ENCODE results near the gene BSN.

Gene BSN

DNA sequence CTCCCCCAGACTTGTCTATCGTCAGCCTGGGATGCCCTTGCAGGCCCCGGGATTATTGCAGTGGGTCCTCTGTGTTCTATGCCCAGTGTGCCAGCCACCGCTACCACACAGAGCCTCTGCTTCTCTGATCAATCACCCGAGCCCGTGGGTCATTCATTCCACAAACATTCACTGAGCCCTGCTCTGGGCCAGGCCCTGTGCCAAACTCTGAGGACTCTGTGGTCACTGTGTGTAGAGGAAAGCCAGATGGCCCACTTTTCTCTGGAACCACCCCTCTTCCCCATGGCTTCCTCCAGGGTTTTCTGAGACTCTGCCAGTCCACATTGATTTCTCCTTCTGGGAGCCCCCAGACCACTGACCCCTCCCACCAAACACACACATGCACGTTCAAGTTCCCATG lies 55.5 kb downstream of the BSN start:
- Histone ChIP-seq H3K4me1 (ENCODE audit: control extremely low read depth in 1 of 4, control insufficient read depth in 4 of 4, insufficient read depth in 4 of 4, low read length in 3 of 4) (peaks cover 0 to 3% (median 0%) of the 10 kb centered on the region in 4 experiments), H3K9me3 (ENCODE audit: control extremely low read depth in 1 of 5, control insufficient read depth in 4 of 5, insufficient read depth in 2 of 5, low read depth in 1 of 5, low read length in 4 of 5) (peaks cover 0 to 4% (median 2%) of the 10 kb centered on the region in 5 experiments), H3K36me3 (ENCODE audit: control insufficient read depth in 4 of 4, insufficient read depth in 4 of 4, low read length in 3 of 4) (no peaks in the 10 kb centered on the region), H3K27ac (ENCODE audit: insufficient read depth in 1 of 2, low read depth in 1 of 2, low read length in 2 of 2, poor library complexity in 1 of 2, severe bottlenecking in 2 of 2) (no peak overlapping the region), H3K27me3 (replicated peaks in 2 of 5; ENCODE audit: control insufficient read depth in 4 of 5, insufficient read depth in 5 of 5, low read length in 4 of 5) (no peaks in the 10 kb centered on the region), H3K4me3 (ENCODE audit: control insufficient read depth in 1 of 7, extremely low read depth in 1 of 7, insufficient read depth in 4 of 7, low read depth in 2 of 7, low read length in 6 of 7) (no peak overlapping the region)
- POLR2A ChIA-PET = no interaction called here
- no peak for DNase-seq
- 93% methylated on average over 3 of the region's 6 CpGs for WGBS (ENCODE audit: insufficient coverage)
- CTCF ChIA-PET = no interaction called here

DNA sequence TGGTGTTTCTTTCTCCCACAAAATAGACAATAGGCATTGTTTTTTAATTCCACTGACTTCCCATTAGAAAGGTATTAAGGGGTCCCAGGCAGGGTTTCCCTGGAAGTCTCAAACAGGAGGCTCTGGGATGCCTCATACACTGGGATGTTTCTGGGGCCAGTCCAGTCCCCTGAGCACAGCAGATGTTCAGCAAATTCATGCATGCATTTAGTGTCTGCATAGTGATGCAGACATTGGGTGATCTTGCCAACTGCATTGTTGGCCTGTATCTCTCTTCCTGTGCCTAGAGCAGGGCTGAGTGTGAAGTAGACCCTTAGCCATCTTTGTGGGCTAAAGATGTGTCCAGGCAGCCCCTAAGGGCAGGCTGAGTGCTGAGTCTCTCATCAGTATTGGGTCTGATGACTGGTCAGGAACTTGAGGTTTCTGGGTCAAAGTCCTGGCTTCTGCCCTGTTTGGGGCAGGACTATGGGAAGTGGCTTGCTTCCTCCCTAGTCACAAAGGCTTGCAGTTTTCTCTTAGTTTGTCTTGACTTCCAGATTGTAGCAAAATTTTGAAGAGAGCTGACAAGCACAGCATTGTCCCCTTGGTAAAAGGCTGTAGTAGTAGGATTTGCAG lies 56.5 kb downstream of the BSN start:
- ChIA-PET CTCF (interaction anchor here (1.6 kb wide), 1 partner anchor 71 kb away, joined by 5 read pairs; no protein-coding TSS in a partner anchor), POLR2A (no interaction called here)
- H3K4me3 ChIP-seq (ENCODE audit: control insufficient read depth in 1 of 7, extremely low read depth in 1 of 7, insufficient read depth in 4 of 7, low read depth in 2 of 7, low read length in 6 of 7) = no peak overlapping the region
- no peaks in the 10 kb centered on the region for H3K36me3 ChIP-seq (ENCODE audit: control insufficient read depth in 4 of 4, insufficient read depth in 4 of 4, low read length in 3 of 4)
- peaks cover 0 to 4% (median 2%) of the 10 kb centered on the region in 5 experiments for H3K9me3 ChIP-seq (ENCODE audit: control extremely low read depth in 1 of 5, control insufficient read depth in 4 of 5, insufficient read depth in 2 of 5, low read depth in 1 of 5, low read length in 4 of 5)
- no peak overlapping the region for H3K27ac ChIP-seq (ENCODE audit: insufficient read depth in 1 of 2, low read depth in 1 of 2, low read length in 2 of 2, poor library complexity in 1 of 2, severe bottlenecking in 2 of 2)
- H3K27me3 ChIP-seq (replicated peaks in 2 of 5; ENCODE audit: control insufficient read depth in 4 of 5, insufficient read depth in 5 of 5, low read length in 4 of 5) = no peaks in the 10 kb centered on the region
- H3K4me1 ChIP-seq (ENCODE audit: control extremely low read depth in 1 of 4, control insufficient read depth in 4 of 4, insufficient read depth in 4 of 4, low read length in 3 of 4) = peaks cover 0 to 3% (median 0%) of the 10 kb centered on the region in 4 experiments
- DNase-seq = no peak

DNA sequence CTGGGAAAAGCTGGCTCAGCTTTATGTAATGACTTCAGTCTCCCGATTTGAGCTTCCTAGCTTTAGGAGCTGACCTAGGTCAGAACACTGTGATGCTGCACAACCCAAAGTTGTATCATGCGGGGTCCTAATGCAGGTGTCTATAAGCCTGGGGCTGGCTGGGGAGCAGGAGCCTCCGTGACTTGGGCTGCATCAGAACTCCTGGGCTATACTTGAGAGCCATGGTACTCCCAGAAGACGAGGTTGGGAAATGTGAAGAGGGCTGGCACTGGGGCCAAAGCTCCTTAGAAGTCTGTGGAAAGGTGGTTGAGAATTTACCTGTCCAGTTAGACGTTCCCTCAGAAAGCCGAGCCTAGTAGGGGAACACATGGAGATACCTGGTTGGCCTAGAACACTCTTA lies 57.0 kb downstream of the BSN start:
- ChIA-PET POLR2A (no interaction called here), CTCF (interaction anchor here (1.6 kb wide), 1 partner anchor 71 kb away, joined by 5 read pairs; no protein-coding TSS in a partner anchor)
- 84% methylated on average over 6 of the region's 6 CpGs for WGBS (ENCODE audit: insufficient coverage)
- no peak overlapping the region for H3K27ac ChIP-seq (ENCODE audit: insufficient read depth in 1 of 2, low read depth in 1 of 2, low read length in 2 of 2, poor library complexity in 1 of 2, severe bottlenecking in 2 of 2)
- peaks cover 0 to 4% (median 2%) of the 10 kb centered on the region in 5 experiments for H3K9me3 ChIP-seq (ENCODE audit: control extremely low read depth in 1 of 5, control insufficient read depth in 4 of 5, insufficient read depth in 2 of 5, low read depth in 1 of 5, low read length in 4 of 5)
- no peak overlapping the region for H3K4me3 ChIP-seq (ENCODE audit: control insufficient read depth in 1 of 7, extremely low read depth in 1 of 7, insufficient read depth in 4 of 7, low read depth in 2 of 7, low read length in 6 of 7)
- no peak for DNase-seq
- H3K4me1 ChIP-seq (ENCODE audit: control extremely low read depth in 1 of 4, control insufficient read depth in 4 of 4, insufficient read depth in 4 of 4, low read length in 3 of 4) = peaks cover 0 to 3% (median 0%) of the 10 kb centered on the region in 4 experiments
- no peaks in the 10 kb centered on the region for H3K27me3 ChIP-seq (replicated peaks in 2 of 5; ENCODE audit: control insufficient read depth in 4 of 5, insufficient read depth in 5 of 5, low read length in 4 of 5)
- no peaks in the 10 kb centered on the region for H3K36me3 ChIP-seq (ENCODE audit: control insufficient read depth in 4 of 4, insufficient read depth in 4 of 4, low read length in 3 of 4)

DNA sequence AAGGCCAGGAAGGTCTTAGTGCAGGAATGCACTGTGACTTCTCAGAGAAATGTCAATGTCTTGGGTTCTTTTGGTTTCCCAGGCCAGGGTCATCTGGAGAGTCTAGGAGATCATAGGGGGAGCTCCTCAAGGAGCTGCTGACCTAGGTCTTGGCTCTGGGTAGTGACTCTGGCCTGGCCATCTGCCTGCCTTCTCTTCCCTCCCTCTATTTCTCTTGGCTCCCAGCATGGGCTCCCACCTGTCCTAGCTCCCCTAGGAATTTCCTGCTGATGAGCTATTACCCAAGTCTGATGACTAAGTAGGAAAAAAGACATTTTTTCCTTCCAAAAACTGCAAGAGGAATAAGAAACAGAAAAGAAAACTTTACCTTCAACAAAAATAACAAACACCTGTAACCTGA lies 57.4 kb downstream of the BSN start:
- no peak for DNase-seq
- CTCF ChIA-PET = interaction anchor here (1.6 kb wide), 1 partner anchor 72 kb away, joined by 5 read pairs; no protein-coding TSS in a partner anchor
- POLR2A ChIA-PET = no interaction called here
- no peaks in the 10 kb centered on the region for H3K36me3 ChIP-seq (ENCODE audit: control insufficient read depth in 4 of 4, insufficient read depth in 4 of 4, low read length in 3 of 4)
- peaks cover 0 to 4% (median 2%) of the 10 kb centered on the region in 5 experiments for H3K9me3 ChIP-seq (ENCODE audit: control extremely low read depth in 1 of 5, control insufficient read depth in 4 of 5, insufficient read depth in 2 of 5, low read depth in 1 of 5, low read length in 4 of 5)
- H3K4me1 ChIP-seq (ENCODE audit: control extremely low read depth in 1 of 4, control insufficient read depth in 4 of 4, insufficient read depth in 4 of 4, low read length in 3 of 4) = peaks cover 0 to 3% (median 0%) of the 10 kb centered on the region in 4 experiments
- H3K27ac ChIP-seq (ENCODE audit: insufficient read depth in 1 of 2, low read depth in 1 of 2, low read length in 2 of 2, poor library complexity in 1 of 2, severe bottlenecking in 2 of 2) = no peak overlapping the region
- no peaks in the 10 kb centered on the region for H3K27me3 ChIP-seq (replicated peaks in 2 of 5; ENCODE audit: control insufficient read depth in 4 of 5, insufficient read depth in 5 of 5, low read length in 4 of 5)
- no peak overlapping the region for H3K4me3 ChIP-seq (ENCODE audit: control insufficient read depth in 1 of 7, extremely low read depth in 1 of 7, insufficient read depth in 4 of 7, low read depth in 2 of 7, low read length in 6 of 7)

DNA sequence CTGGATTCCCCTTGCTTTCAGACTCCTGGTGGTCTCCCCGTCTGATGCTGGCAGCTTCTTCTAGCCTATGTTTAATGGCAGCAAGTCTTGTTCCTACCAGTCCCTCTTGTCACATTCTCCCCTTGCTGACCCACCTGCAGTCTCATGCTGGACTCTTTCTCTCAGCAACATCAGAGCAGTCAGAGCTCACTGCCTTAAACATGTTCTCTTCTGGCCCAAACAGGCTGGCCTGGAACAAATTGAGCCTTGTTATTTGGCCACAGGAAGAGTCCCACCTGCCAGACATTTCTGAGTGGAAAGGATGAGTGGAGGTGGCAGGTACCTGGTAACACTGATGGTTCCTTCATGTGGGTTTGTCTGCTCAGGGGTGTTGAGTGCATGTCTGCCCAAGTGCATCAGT lies 60.7 kb downstream of the BSN start:
- ChIA-PET CTCF (no interaction called here), POLR2A (no interaction called here)
- Histone ChIP-seq H3K4me3 (ENCODE audit: control insufficient read depth in 1 of 7, extremely low read depth in 1 of 7, insufficient read depth in 4 of 7, low read depth in 2 of 7, low read length in 6 of 7) (no peak overlapping the region), H3K9me3 (ENCODE audit: control extremely low read depth in 1 of 5, control insufficient read depth in 4 of 5, insufficient read depth in 2 of 5, low read depth in 1 of 5, low read length in 4 of 5) (peaks cover 0 to 4% (median 2%) of the 10 kb centered on the region in 5 experiments), H3K27me3 (replicated peaks in 2 of 5; ENCODE audit: control insufficient read depth in 4 of 5, insufficient read depth in 5 of 5, low read length in 4 of 5) (no peaks in the 10 kb centered on the region), H3K36me3 (ENCODE audit: control insufficient read depth in 4 of 4, insufficient read depth in 4 of 4, low read length in 3 of 4) (no peaks in the 10 kb centered on the region), H3K27ac (ENCODE audit: insufficient read depth in 1 of 2, low read depth in 1 of 2, low read length in 2 of 2, poor library complexity in 1 of 2, severe bottlenecking in 2 of 2) (no peak overlapping the region), H3K4me1 (ENCODE audit: control extremely low read depth in 1 of 4, control insufficient read depth in 4 of 4, insufficient read depth in 4 of 4, low read length in 3 of 4) (no peaks in the 10 kb centered on the region)
- DNase-seq = no peak
- 94% methylated on average over 1 of the region's 1 CpG for WGBS (ENCODE audit: insufficient coverage)

DNA sequence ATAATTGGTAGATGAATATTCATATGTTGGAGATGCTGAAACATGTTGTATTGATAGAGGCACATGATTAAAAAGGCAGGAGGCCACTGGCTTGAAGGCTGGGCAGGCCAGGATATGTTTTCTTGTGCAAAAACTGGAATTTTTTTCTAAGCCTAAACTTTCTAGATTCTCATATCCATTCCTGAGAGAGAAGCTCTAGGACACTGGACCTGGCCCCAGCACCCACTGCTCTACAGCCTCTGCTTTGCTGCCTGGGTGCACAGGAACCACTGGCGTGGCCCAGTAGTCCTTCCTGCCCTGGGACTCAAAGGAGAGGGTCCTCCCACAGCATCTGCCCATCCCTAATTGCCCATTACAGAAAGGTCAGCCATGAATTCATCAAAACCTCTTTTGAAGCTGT lies 61.8 kb downstream of the BSN start:
- POLR2A ChIA-PET = no interaction called here
- Histone ChIP-seq H3K9me3 (ENCODE audit: control extremely low read depth in 1 of 5, control insufficient read depth in 4 of 5, insufficient read depth in 2 of 5, low read depth in 1 of 5, low read length in 4 of 5) (peaks cover 0 to 4% (median 2%) of the 10 kb centered on the region in 5 experiments), H3K36me3 (ENCODE audit: control insufficient read depth in 4 of 4, insufficient read depth in 4 of 4, low read length in 3 of 4) (no peaks in the 10 kb centered on the region), H3K27me3 (replicated peaks in 2 of 5; ENCODE audit: control insufficient read depth in 4 of 5, insufficient read depth in 5 of 5, low read length in 4 of 5) (no peaks in the 10 kb centered on the region), H3K4me3 (ENCODE audit: control insufficient read depth in 1 of 7, extremely low read depth in 1 of 7, insufficient read depth in 4 of 7, low read depth in 2 of 7, low read length in 6 of 7) (no peak overlapping the region), H3K27ac (ENCODE audit: insufficient read depth in 1 of 2, low read depth in 1 of 2, low read length in 2 of 2, poor library complexity in 1 of 2, severe bottlenecking in 2 of 2) (no peak overlapping the region), H3K4me1 (ENCODE audit: control extremely low read depth in 1 of 4, control insufficient read depth in 4 of 4, insufficient read depth in 4 of 4, low read length in 3 of 4) (no peaks in the 10 kb centered on the region)
- CTCF ChIA-PET = no interaction called here
- DNase-seq = no peak
- 100% methylated on average over 1 of the region's 1 CpG for WGBS (ENCODE audit: insufficient coverage)

DNA sequence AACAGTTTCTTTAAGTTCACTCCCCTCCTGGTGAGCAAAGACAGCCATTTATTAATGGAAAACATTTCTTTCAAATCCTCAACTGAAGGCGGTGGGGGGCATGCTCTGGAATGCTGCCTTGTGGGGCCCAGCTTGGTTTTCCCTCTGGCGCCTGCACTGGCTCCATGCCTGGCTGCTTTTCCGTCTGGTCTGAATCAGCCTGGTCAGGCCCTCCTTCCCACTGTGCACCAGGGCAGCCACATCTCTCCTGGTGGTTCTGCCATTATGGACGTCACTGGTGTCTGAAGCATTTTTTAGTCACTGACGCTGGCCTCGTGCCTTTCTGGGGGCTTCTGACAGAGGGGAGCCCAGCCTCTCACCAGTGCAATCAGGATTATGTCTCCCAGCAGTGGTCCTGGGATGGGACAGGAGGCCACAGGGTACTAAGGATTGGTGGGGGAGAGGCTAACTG lies 62.2 kb downstream of the BSN start:
- Histone ChIP-seq H3K36me3 (ENCODE audit: control insufficient read depth in 4 of 4, insufficient read depth in 4 of 4, low read length in 3 of 4) (no peaks in the 10 kb centered on the region), H3K27me3 (replicated peaks in 2 of 5; ENCODE audit: control insufficient read depth in 4 of 5, insufficient read depth in 5 of 5, low read length in 4 of 5) (peaks cover 0 to 3% (median 0%) of the 10 kb centered on the region in 5 experiments), H3K9me3 (ENCODE audit: control extremely low read depth in 1 of 5, control insufficient read depth in 4 of 5, insufficient read depth in 2 of 5, low read depth in 1 of 5, low read length in 4 of 5) (peaks cover 0 to 4% (median 2%) of the 10 kb centered on the region in 5 experiments), H3K4me3 (ENCODE audit: control insufficient read depth in 1 of 7, extremely low read depth in 1 of 7, insufficient read depth in 4 of 7, low read depth in 2 of 7, low read length in 6 of 7) (no peak overlapping the region), H3K4me1 (ENCODE audit: control extremely low read depth in 1 of 4, control insufficient read depth in 4 of 4, insufficient read depth in 4 of 4, low read length in 3 of 4) (no peaks in the 10 kb centered on the region), H3K27ac (ENCODE audit: insufficient read depth in 1 of 2, low read depth in 1 of 2, low read length in 2 of 2, poor library complexity in 1 of 2, severe bottlenecking in 2 of 2) (no peak overlapping the region)
- 100% methylated on average over 5 of the region's 6 CpGs for WGBS (ENCODE audit: insufficient coverage)
- ChIA-PET POLR2A (no interaction called here), CTCF (no interaction called here)
- DNase-seq = no peak

All from common myeloid progenitor, CD34-positive (primary cell).